GM23248 (cell line): ENCODE results near the gene KICS2.

Experiments
- EZH2 ChIP-seq: fragments of 200-600 bp; sonication (generic); IDR thresholded peaks from 2 replicates; pipeline ENCODE4 v1.6.1; 2018; ENCODE audit warnings: antibody characterized with exemption, mild to moderate bottlenecking; ENCODE audit not compliant: insufficient read depth, poor library complexity, severe bottlenecking
- EZH2phosphoT487 ChIP-seq: fragments of 200-600 bp; sonication (generic); IDR thresholded peaks from 2 replicates; pipeline ENCODE4 v1.6.1; 2018; ENCODE audit warnings: antibody characterized with exemption, moderate library complexity, mild to moderate bottlenecking, low read depth; ENCODE audit not compliant: insufficient read depth

DNA sequence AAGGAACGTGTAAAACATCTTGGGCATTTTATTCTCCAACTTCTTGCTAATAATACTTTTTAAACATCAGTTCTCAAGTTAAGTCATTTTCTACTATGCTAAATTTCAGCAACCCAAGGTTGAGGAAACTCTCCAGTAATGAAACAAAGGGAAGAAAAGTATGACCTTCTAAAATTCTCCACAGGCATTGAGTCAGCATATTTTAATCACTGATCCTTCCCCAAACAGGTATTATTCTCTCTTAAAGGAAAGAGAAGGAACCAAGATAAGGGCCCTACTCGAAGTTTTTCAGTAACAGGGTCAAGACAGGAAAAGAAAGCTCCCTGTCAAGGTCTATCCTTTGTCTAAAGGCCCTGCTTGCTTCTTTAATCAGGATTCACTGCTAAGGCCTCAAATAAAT lies 3.0 kb downstream of the KICS2 start:
- no peak for TF ChIP-seq EZH2
- TF ChIP-seq EZH2phosphoT487 = no peak
